Measurements from ENCODE around the gene EXOSC2.
"Not testable (repeated sequence)": the region's sequence is repeated elsewhere in the genome, so short reads cannot be mapped to it uniquely, and the experiment has no call there.

The EXOSC2 gene

DNA sequence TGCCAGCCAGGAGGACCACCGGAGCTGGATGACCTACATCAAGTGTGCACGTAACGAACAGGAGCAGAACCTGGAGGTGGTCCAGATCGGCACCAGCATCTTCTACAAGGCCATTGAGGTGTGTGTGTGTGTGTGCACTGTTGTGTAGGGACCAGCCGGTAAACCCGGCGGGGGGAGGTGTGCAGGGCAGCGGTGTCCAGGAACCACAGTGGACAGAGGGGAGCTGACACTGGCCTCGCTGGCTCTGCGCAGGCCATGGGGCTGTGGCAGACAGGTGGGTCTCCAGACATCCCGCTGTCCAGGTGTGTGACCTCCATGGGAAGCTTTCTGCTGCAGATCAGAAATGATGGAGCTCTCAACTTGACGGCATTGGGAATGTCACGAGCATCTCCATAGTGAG lies 25.4 kb upstream of the EXOSC2 start:
- DNase-seq, result no peak

- no peak for DNase-seq
Measured at GRCh38 chr9:130668659-130669058, 24.9 kb upstream of the EXOSC2 start.

DNA sequence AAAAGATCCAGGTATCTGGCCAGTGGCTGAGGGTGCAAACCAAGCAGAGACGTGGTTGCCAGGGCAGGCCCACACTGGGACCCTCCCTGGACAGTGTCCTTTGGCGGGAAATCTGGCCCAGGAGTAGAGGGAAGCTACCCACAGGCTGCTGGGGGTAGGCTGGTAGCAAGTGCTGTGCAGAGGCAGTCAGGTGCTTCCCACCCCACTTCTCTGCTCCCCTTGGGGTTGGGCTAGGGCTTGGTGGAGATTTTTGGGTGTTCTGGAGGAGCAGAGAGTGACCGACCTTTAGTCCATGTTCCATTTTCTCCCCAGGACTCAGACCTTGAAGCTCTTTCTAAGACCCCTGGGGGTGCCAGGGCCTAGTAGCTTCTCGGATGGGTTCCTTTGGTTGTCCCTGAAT lies 23.6 kb upstream of the EXOSC2 start:
- no peak for DNase-seq

DNA sequence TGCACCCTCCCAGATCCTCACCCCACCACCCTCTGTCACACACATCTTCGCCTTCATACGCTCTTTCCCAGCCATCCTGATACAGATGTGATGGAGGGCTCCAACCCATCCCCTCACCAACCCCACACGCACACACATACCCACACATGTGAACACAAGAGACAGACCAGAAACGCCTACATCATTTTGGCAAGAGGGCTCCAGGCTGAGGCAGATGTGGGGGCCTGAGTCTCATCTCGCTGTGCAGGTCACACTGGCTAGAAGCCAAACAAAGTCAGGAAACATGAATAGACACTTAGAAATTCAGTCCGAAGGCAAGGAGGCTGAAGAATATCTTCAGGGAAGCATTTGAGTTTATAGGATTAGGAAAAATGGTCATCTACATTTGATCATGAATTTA lies 22.9 kb upstream of the EXOSC2 start:
- no peak for DNase-seq

GRCh38 chr9:130672466-130672865 lies 21.1 kb upstream of the EXOSC2 start:
- no peak for DNase-seq

GRCh38 chr9:130672933-130673615 lies 20.5 kb upstream of the EXOSC2 start:
- no peak for DNase-seq

- DNase-seq, result no peak
Measured at GRCh38 chr9:130675396-130675795, 18.2 kb upstream of the EXOSC2 start.

- DNase-seq, result no peak
Measured at GRCh38 chr9:130677252-130677651, 16.3 kb upstream of the EXOSC2 start.

DNA sequence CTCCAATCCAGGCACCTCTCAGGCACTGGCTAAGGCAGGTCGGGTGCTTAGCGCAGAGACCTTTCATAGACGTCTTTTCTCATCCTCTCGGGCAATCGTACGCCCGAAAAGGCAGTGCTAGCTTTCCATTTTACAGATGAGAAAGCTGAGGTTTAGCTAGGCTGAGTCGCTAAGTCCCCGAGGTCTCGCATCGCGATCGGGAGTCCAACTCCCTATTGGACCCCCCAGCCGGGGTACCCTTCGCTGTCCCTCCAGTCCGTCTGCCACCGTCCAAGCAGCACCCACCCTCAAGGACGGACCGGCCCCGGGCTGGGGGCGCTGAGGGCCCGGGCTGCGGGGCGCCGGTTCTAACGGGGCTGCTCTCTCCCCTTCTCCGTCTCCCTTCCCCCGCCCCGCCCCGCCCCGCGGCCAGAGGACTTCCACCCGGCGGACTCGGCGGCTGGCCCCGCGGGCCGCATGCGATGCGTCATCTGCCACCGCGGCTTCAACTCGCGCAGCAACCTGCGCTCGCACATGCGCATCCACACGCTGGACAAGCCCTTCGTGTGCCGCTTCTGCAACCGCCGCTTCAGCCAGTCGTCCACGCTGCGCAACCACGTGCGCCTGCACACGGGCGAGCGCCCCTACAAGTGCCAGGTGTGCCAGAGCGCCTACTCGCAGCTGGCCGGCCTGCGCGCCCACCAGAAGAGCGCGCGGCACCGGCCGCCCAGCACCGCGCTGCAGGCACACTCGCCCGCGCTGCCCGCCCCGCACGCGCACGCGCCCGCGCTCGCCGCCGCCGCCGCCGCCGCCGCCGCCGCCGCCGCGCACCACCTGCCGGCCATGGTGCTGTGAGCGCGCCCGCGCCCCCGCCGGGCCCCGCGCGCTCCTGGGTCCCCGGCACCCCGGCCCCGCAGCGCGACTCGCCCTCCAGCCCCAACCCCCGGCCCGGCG lies 12.5 kb upstream of the EXOSC2 start:
- peak; percentile 65 for DNase-seq

GRCh38 chr9:130681769-130682420 lies 11.7 kb upstream of the EXOSC2 start:
- DNase-seq, result no peak

- DNase-seq, result peak; percentile 61
Measured at GRCh38 chr9:130682421-130683121, 11.0 kb upstream of the EXOSC2 start.

GRCh38 chr9:130685104-130685503 lies 8.5 kb upstream of the EXOSC2 start:
- no peak for DNase-seq

DNA sequence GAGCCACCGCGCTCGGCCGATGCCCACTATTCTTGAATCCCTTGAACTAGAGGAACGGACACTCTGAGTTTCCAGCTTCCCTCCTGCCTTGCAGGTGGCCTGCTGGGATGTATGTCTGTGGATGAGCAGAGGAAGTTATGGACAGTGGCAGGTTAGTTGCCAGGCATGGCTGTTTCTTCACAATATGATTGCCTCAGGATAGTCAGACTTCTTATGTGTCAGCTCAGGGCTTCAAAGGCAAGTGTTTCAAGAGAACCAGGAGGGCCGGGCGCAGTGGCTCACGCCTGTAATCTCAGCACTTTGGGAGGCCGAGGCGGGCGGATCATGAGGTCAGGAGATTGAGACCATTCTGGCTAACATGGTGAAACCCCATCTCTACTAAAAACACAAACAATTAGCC lies 7.6 kb upstream of the EXOSC2 start:
- DNase-seq, result not testable (repeated sequence)

DNA sequence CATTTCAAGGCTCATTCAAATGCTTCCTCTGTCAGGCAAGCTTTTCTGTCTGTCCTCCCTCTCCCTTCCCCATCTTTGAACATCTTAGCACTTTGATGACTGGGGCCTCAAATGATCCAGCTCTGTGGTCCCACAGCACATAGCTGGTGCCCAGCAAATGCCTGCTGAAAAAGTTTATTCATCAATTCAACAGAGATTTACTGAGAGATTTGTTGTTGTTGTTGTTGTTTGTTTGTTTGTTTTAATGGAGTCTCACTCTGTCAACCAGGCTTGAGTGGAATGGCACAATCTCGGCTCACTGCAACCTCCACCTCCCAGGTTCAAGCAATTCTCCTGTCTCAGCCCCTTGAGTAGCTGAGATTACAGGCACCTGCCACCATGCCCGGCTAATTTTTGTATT lies 6.0 kb upstream of the EXOSC2 start:
- DNase-seq, result no peak

GRCh38 chr9:130688072-130688471 lies 5.5 kb upstream of the EXOSC2 start:
- DNase-seq, result no peak

DNA sequence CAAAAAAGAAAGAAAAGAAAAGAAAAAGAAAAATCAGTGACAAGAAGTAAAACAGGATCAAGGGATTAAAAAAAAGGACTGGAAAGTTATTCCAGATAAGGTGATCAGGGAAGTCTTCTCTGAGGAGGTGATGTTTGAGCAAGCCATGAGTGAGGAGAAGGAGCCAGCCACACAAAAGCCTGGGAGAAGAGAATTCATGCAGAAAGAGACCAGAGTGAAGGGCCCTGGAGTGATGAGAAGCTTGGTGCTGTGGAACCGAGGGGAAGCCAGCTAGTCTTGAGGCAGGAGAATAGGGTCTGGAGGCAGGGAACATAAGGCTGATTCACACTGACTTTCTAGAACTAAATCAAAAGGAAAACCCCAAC lies 4.0 kb upstream of the EXOSC2 start:
- DNase-seq, result no peak

GRCh38 chr9:130689937-130690700 lies 3.5 kb upstream of the EXOSC2 start:
- no peak for DNase-seq

GRCh38 chr9:130692321-130692720 lies 1.3 kb upstream of the EXOSC2 start:
- DNase-seq, result no peak

GRCh38 chr9:130693101-130693425 lies 517 bp upstream of the EXOSC2 start:
- no peak for DNase-seq

GRCh38 chr9:130694205-130694604 lies 625 bp downstream of the EXOSC2 start:
- DNase-seq, result no peak

GRCh38 chr9:130696139-130696650 lies 2.6 kb downstream of the EXOSC2 start:
- DNase-seq, result no peak

DNA sequence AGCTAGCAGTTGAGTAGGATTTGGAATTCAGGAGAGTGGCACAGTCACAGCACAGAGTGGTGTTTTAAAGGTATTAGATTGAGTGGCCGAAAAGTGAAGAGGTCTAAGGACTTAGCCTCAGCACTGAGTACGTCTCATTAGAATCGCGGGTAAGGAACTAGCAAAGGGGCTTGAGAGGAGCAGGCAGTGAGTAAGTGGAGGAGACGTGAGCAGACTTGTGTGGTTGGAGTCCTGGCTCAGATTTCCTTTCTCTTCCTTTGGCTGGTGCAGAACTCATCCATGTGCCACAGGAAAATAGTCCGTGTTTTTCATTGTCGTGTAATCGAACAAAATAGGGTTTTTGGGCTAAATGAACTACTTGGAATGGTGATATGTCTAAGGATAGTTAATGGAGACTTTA lies 3.4 kb downstream of the EXOSC2 start:
- DNase-seq, result no peak
